Measurements from ENCODE around the gene KLF11.
"Not testable (repeated sequence)": the region's sequence is repeated elsewhere in the genome, so short reads cannot be mapped to it uniquely, and the experiment has no call there.

The KLF11 gene

DNA sequence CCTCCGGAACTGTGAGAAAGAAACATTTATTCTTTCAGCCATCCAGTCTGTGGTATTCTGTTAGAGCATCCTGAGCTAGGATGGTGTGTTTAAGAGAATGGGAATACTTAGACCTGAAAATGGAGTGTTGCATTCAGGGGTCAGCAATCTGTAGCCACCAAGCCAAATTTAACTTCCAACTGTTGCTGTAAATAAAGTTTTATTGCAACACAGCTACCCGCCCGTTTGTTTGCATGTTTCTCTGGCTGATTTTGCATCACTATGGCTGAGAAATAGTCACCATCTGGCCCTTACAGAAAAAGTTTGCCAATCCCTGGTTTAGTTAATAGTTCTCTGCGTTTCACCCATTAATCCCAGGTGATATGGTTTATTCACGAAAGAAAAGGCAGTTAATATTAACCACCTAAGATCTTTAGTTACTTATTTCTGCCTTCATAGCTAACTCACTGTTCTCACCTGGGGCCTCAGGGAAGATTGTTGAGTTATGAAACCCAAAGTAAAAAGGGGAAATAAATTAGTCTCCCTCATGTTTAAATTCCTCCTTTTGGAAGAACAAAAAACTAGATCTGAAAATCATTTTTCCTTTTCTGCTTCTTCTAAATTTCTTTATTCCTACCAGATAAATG lies 46.3 kb downstream of the KLF11 start:
- no peak overlapping the region for H3K4me3 Mint-ChIP-seq
- H3K27me3 Mint-ChIP-seq = peaks cover 37% of the 10 kb centered on the region
- H3K36me3 Mint-ChIP-seq = no peaks in the 10 kb centered on the region
- H3K27ac Mint-ChIP-seq = no peak overlapping the region
- peaks cover 6% of the 10 kb centered on the region for H3K4me1 Mint-ChIP-seq
- no peaks in the 10 kb centered on the region for H3K9me3 Mint-ChIP-seq

DNA sequence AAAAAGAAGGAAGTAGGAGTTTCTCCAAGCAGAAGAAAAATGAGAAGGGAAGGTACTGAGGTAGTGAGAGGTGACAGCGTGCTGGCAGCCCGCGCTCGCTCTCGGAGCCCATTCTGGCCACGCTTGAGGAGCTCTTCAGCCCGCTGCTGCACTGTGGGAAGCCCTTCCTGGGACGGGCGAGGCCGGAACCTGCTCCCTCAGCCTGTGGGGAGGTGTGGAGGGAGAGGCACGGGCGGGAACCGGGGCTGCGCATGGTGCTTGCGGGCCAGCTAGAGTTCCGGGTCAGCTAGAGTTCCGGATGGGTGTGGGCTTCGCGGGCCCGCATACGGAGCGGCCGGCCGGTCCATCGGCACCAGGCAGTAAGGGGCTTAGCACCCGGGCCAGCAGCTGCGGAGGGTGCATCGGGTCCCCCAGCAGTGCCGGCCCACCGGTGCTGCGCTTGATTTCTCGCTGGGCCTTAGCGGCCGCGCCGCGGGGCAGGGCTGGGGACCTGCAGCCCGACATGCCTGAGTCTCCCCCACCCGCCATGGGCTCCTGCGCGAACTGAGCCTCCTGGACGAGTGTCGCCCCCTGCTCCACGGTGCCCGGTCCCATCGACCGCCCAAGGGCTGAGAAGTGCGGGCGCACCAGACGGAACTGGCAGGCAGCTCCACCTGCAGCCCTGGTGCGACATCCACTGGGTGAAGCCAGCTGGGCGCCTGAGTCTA lies 48.0 kb downstream of the KLF11 start:
- Mint-ChIP-seq H3K4me3 (peak overlapping the region; percentile 83), H3K9me3 (no peaks in the 10 kb centered on the region), H3K27me3 (peaks cover 35% of the 10 kb centered on the region), H3K36me3 (no peaks in the 10 kb centered on the region), H3K4me1 (peaks cover 6% of the 10 kb centered on the region), H3K27ac (no peak overlapping the region)

DNA sequence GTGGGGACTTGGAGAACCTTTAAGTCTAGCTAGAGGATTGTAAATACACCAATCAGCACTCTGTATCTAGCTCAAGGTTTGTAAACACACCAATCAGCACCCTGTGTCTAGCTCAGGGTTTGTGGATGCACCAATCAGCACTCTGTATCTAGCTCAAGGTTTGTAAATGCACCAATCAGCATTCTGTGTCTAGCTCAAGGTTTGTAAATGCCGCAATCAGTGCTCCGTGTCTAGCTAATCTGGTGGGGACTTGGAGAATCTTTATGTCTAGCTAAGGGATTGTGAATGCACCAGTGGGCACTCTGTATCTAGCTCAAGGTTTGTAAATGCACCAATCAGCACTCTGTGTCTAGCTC lies 48.5 kb downstream of the KLF11 start:
- H3K9me3 Mint-ChIP-seq, H3K36me3 Mint-ChIP-seq, H3K27ac Mint-ChIP-seq, H3K4me1 Mint-ChIP-seq: not testable (repeated sequence)
- H3K27me3 Mint-ChIP-seq = peaks cover 35% of the 10 kb centered on the region
- peak overlapping the region; percentile 26 for H3K4me3 Mint-ChIP-seq

DNA sequence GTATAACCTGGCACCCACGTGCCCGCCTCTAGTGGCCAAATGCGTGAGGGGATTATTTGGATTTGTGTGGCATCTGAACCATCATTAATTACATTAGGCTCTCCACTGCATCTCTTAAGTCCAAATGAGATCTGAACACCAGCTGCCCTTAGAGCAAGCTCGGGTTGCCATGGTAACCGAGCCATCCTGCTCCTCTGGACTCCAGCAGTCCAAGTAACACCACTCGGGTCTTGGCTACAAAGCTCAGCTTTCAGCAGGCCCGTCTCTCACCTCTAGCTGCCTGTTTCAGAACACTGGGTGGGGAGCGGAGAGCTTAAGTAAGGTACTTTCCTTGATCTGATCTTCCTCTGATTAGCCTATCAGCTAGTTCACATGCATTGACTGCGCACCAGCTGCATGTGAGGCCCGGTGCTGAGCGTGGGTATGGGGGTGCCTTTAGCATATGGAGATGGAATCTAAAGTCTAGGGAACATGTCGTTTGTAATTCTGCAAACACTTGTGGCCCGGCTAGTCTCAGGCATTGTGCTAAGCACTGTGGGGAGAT lies 51.0 kb downstream of the KLF11 start:
- H3K27ac Mint-ChIP-seq = no peak overlapping the region
- no peaks in the 10 kb centered on the region for H3K9me3 Mint-ChIP-seq
- H3K4me3 Mint-ChIP-seq = no peak overlapping the region
- H3K27me3 Mint-ChIP-seq = peaks cover 34% of the 10 kb centered on the region
- H3K4me1 Mint-ChIP-seq = peaks cover 6% of the 10 kb centered on the region
- H3K36me3 Mint-ChIP-seq = no peaks in the 10 kb centered on the region

DNA sequence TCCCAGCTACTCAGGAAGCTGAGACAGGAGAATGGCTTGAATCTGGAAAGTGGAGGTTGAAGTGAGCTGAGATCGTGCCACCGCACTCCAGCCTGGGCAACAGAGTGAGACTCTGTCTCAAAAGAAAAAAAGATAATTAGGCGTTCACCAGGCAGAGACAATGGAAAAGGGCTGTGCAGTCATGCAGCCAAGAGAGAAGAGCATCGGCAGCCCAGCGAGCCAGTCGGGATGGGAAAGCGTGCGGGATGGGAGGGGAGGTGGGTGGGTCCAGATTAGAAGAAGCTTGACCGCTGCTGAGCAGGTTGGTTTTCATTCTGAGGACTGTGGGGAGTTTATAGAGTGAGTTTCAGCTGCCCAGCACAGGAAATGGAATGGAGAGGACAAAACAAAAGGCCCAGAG lies 51.8 kb downstream of the KLF11 start:
- H3K9me3 Mint-ChIP-seq = no peaks in the 10 kb centered on the region
- no peak overlapping the region for H3K4me3 Mint-ChIP-seq
- H3K4me1 Mint-ChIP-seq = peaks cover 6% of the 10 kb centered on the region
- H3K36me3 Mint-ChIP-seq = no peaks in the 10 kb centered on the region
- no peak overlapping the region for H3K27ac Mint-ChIP-seq
- peaks cover 27% of the 10 kb centered on the region for H3K27me3 Mint-ChIP-seq

DNA sequence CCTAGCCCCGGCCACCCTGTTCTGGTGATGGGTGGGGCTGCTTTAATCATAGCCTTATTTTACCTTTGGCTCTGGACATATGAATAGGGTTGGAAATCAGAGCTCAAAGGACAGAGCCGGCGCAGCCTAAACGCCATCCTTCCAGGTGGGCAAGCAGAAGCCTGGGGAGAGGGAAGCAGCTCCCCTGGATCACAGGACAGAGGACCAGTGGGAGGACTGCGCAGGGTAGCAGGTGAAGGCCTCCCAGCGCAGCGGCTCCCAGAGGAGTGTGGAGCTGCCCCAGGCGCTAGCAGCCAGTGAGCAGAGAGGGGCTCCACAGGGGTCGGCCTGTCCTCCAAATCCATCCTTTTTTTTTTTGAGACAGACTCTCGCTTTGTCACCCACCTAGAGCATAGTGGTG lies 53.3 kb downstream of the KLF11 start:
- peaks cover 25% of the 10 kb centered on the region for H3K27me3 Mint-ChIP-seq
- no peaks in the 10 kb centered on the region for H3K4me1 Mint-ChIP-seq
- H3K4me3 Mint-ChIP-seq = no peak overlapping the region
- H3K9me3 Mint-ChIP-seq = no peaks in the 10 kb centered on the region
- no peak overlapping the region for H3K27ac Mint-ChIP-seq
- H3K36me3 Mint-ChIP-seq = no peaks in the 10 kb centered on the region

DNA sequence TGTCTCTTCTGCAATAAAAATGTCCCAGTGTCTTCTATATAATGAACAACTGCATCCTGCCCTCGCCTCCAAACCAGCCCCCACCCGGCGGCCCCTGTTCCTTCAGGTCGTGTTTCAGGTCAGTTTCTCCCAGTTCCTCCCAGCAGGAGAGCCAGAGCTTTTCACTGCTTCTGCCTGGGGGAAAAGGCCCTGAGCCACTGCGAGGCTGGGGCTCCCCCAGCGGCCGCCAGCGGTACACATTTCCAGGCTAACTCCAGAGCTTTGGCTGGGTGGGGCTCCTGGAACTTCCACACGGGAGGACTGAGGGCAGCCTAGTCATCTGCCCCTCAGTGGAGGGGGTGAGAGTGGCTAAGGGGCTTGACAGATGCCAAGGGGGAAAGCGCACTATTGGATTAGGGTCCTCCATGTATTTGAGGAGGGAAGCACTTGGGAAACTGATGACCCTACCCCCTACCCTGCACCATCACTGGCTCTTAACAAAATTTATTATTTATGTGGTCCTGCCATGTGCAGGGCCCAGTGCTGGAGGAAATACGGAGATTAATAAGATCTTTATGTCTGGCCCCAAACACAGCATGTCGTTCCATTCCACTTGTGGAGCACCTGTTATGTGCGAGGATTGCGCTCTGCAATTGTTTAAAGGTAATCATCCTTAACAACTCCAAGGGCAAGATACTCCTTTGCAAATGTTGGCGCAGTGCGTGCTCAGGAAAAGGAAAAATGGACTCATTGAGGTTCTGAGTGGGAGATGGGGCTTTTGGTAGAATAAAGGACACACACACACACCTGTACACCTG lies 54.2 kb downstream of the KLF11 start:
- H3K27ac Mint-ChIP-seq = no peak overlapping the region
- H3K4me3 Mint-ChIP-seq = no peak overlapping the region
- H3K4me1 Mint-ChIP-seq = no peaks in the 10 kb centered on the region
- H3K36me3 Mint-ChIP-seq = no peaks in the 10 kb centered on the region
- H3K27me3 Mint-ChIP-seq = peaks cover 18% of the 10 kb centered on the region
- H3K9me3 Mint-ChIP-seq = no peaks in the 10 kb centered on the region

DNA sequence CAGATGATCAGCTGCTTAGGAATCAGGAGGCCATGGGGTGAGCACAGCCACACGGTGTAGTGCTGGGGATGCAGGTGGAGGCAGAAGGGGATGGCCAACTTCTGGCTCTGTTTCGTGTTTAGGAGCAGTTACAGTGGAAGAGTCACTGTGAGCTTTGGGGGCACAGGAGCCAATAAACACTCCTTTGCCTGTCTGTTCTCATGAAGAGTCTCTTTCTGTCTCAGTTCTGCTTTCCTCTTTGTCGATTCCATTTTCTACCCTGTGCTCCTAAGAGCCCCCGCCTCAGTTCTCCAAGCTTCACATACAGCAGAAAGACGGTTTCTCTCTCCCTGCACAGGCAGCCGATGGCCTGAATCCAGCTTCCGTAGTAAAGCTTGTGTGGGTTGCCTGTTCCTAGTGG lies 58.1 kb downstream of the KLF11 start:
- H3K36me3 Mint-ChIP-seq = no peaks in the 10 kb centered on the region
- H3K4me3 Mint-ChIP-seq = no peak overlapping the region
- H3K4me1 Mint-ChIP-seq = no peaks in the 10 kb centered on the region
- peaks cover 2% of the 10 kb centered on the region for H3K27me3 Mint-ChIP-seq
- no peak overlapping the region for H3K27ac Mint-ChIP-seq
- H3K9me3 Mint-ChIP-seq = no peaks in the 10 kb centered on the region

DNA sequence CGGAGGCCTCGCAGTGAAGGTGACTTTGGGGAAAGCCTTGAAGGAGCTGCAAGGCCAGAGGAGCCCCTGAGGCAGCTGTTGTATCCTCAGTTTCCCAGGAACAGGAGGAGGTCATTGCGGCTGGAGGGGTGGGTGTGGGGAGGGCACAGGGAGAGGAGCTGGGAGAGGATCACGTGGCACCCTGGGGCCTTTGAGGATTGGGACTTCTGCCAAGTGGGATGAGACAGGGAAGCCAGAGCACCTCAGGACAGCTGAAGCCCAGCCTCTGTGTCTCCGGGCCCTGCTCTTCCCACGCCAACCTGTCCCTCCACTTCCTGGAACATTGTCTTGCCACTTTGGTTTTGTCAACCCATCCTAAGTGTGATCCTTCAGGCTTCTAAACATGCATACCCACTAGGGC lies 59.8 kb downstream of the KLF11 start:
- no peaks in the 10 kb centered on the region for H3K4me1 Mint-ChIP-seq
- H3K27me3 Mint-ChIP-seq = peaks cover 2% of the 10 kb centered on the region
- no peak overlapping the region for H3K4me3 Mint-ChIP-seq
- no peaks in the 10 kb centered on the region for H3K36me3 Mint-ChIP-seq
- H3K27ac Mint-ChIP-seq = no peak overlapping the region
- H3K9me3 Mint-ChIP-seq = no peaks in the 10 kb centered on the region

Measured in activated naive CD4-positive, alpha-beta T cell treated with anti-CD3 and anti-CD28 coated beads, Interleukin-2, amount 50 U/mL, for 24 hours (primary cell).